Mesendoderm (in vitro differentiated cells): ENCODE measurements around the gene PAX6.

ENCODE experiments used
- DNase-seq: peaks from one replicate; pipeline ENCODE4 v3.0.0; 2013
- H2AK5ac ChIP-seq: 2 replicates; pipeline ENCODE4 v1.6.1; 2013; ENCODE audit warnings: low read length, inconsistent platforms
- H2BK120ac ChIP-seq: 2 replicates; pipeline ENCODE4 v1.6.1; 2013; ENCODE audit warnings: low read depth, mild to moderate bottlenecking, low read length, moderate library complexity, mixed read lengths
- H2BK15ac ChIP-seq: replicated peaks from 2 replicates; pipeline ENCODE4 v1.6.1; 2013; ENCODE audit warnings: low read depth, mild to moderate bottlenecking, moderate library complexity
- H2BK5ac ChIP-seq: 2 replicates; pipeline ENCODE4 v1.6.1; 2013; ENCODE audit warnings: low read length, inconsistent platforms
- H3K18ac ChIP-seq: 2 replicates; pipeline ENCODE4 v1.6.1; 2013; ENCODE audit warnings: mild to moderate bottlenecking, low read length, mixed read lengths
- H3K23ac ChIP-seq: one replicate; pipeline ENCODE4 v1.6.1; 2013; ENCODE audit warnings: low read length
- H3K27ac ChIP-seq: 2 replicates; pipeline ENCODE4 v1.5.1; 2013; ENCODE audit warnings: low read depth, mild to moderate bottlenecking, inconsistent platforms, low read length, moderate library complexity
- H3K27me3 ChIP-seq: 2 replicates; pipeline ENCODE4 v1.6.1; 2013; ENCODE audit warnings: low read length, control low read depth, mild to moderate bottlenecking, inconsistent platforms; ENCODE audit not compliant: insufficient read depth, poor library complexity
- H3K36me3 ChIP-seq: 2 replicates; pipeline ENCODE4 v1.6.1; 2013; ENCODE audit warnings: low read length, inconsistent platforms; ENCODE audit not compliant: control insufficient read depth, insufficient read depth
- H3K4ac ChIP-seq: one replicate; pipeline ENCODE4 v1.6.1; 2013; ENCODE audit warnings: low read depth, mild to moderate bottlenecking, low read length, moderate library complexity
- H3K4me1 ChIP-seq: 2 replicates; pipeline ENCODE4 v1.6.1; 2013; ENCODE audit warnings: low read depth, low read length, inconsistent platforms; ENCODE audit not compliant: control insufficient read depth
- H3K4me2 ChIP-seq: 2 replicates; pipeline ENCODE4 v1.6.1; 2013; ENCODE audit warnings: low read length
- H3K4me3 ChIP-seq: 2 replicates; pipeline ENCODE4 v1.5.1; 2013; ENCODE audit warnings: mild to moderate bottlenecking, low read length
- H3K56ac ChIP-seq: one replicate; pipeline ENCODE4 v1.6.1; 2013; ENCODE audit warnings: low read length
- H3K79me1 ChIP-seq: 2 replicates; pipeline ENCODE4 v1.6.1; 2013; ENCODE audit warnings: low read length, inconsistent platforms
- H3K79me2 ChIP-seq: 2 replicates; pipeline ENCODE4 v1.6.1; 2013; ENCODE audit warnings: mild to moderate bottlenecking, low read length; ENCODE audit not compliant: control insufficient read depth, insufficient read depth
- H3K9ac ChIP-seq: 2 replicates; pipeline ENCODE4 v1.6.1; 2013; ENCODE audit warnings: low read length, inconsistent platforms
- H4K5ac ChIP-seq: one replicate; pipeline ENCODE4 v1.6.1; 2013; ENCODE audit warnings: low read length
- H4K8ac ChIP-seq: one replicate; pipeline ENCODE4 v1.6.1; 2013; ENCODE audit warnings: low read depth, mild to moderate bottlenecking, control low read depth, low read length, moderate library complexity
- WGBS: extraction: QIAGEN DNeasy Blood & Tissue Kit; methylation state at CpG from one replicate; pipeline ENCODE4 v1.1.7; 2013; ENCODE audit warnings: low lambda C conversion rate, missing lambda C conversion rate; ENCODE audit not compliant: insufficient coverage; ENCODE audit errors: extremely low coverage; 5-methylcytosine and 5-hydroxymethylcytosine counted together

PAX6 gene

GRCh38 chr11:31792456-31792855, 18.7 kb downstream of the PAX6 start:
- Histone ChIP-seq H4K8ac (no peak overlapping the region), H3K4ac (no peak overlapping the region), H3K9ac (no peak overlapping the region), H4K5ac (no peak overlapping the region), H3K4me2 (no peak overlapping the region), H3K18ac (no peak overlapping the region), H2BK5ac (no peak overlapping the region), H3K79me1 (no peaks in the 10 kb centered on the region), H3K4me1 (no peaks in the 10 kb centered on the region), H3K56ac (no peak overlapping the region), H2BK120ac (no peak overlapping the region), H3K27me3 (peaks cover 23% of the 10 kb centered on the region), H3K23ac (no peak overlapping the region), H2AK5ac (no peak overlapping the region), H3K4me3 (no peak overlapping the region), H3K36me3 (no peaks in the 10 kb centered on the region), H2BK15ac (no peak overlapping the region), H3K79me2 (no peaks in the 10 kb centered on the region), H3K27ac (no peak overlapping the region)
- WGBS = no CpG with 5 or more reads among the region's 2 CpGs
- no peak for DNase-seq

- Histone ChIP-seq H3K4me1 (no peaks in the 10 kb centered on the region), H2BK120ac (no peak overlapping the region), H4K5ac (no peak overlapping the region), H2BK5ac (no peak overlapping the region), H3K79me2 (no peaks in the 10 kb centered on the region), H3K27me3 (peaks cover 18% of the 10 kb centered on the region), H3K9ac (no peak overlapping the region), H3K4me2 (no peak overlapping the region), H3K23ac (no peak overlapping the region), H3K4ac (no peak overlapping the region), H3K27ac (no peak overlapping the region), H2BK15ac (no peak overlapping the region), H3K4me3 (no peak overlapping the region), H3K18ac (no peak overlapping the region), H3K36me3 (no peaks in the 10 kb centered on the region), H2AK5ac (no peak overlapping the region), H3K79me1 (no peaks in the 10 kb centered on the region), H4K8ac (no peak overlapping the region), H3K56ac (no peak overlapping the region)
- no peak for DNase-seq
- WGBS = no CpG with 5 or more reads among the region's 2 CpGs
Observed at GRCh38 chr11:31792036-31792435, 19.1 kb downstream of the PAX6 start.

GRCh38 chr11:31790649-31791048, 20.5 kb downstream of the PAX6 start:
- Histone ChIP-seq H3K79me1 (no peaks in the 10 kb centered on the region), H3K4me1 (no peaks in the 10 kb centered on the region), H4K8ac (no peak overlapping the region), H2BK15ac (no peak overlapping the region), H3K79me2 (no peaks in the 10 kb centered on the region), H2BK120ac (no peak overlapping the region), H3K9ac (no peak overlapping the region), H3K23ac (no peak overlapping the region), H4K5ac (no peak overlapping the region), H2AK5ac (no peak overlapping the region), H3K18ac (no peak overlapping the region), H3K56ac (no peak overlapping the region), H3K27me3 (peaks cover 5% of the 10 kb centered on the region), H3K36me3 (no peaks in the 10 kb centered on the region), H2BK5ac (no peak overlapping the region), H3K4me2 (no peak overlapping the region), H3K4ac (no peak overlapping the region), H3K4me3 (no peak overlapping the region), H3K27ac (no peak overlapping the region)
- DNase-seq = no peak
- no CpG with 5 or more reads among the region's 7 CpGs for WGBS

GRCh38 chr11:31788085-31788484, 23.0 kb downstream of the PAX6 start:
- H4K8ac ChIP-seq = no peak overlapping the region
- H2AK5ac ChIP-seq = no peak overlapping the region
- no peak overlapping the region for H3K56ac ChIP-seq
- WGBS = no CpG with 5 or more reads among the region's 3 CpGs
- H3K18ac ChIP-seq = no peak overlapping the region
- H2BK5ac ChIP-seq = no peak overlapping the region
- H3K36me3 ChIP-seq = no peaks in the 10 kb centered on the region
- H3K4me2 ChIP-seq = no peak overlapping the region
- H4K5ac ChIP-seq = no peak overlapping the region
- DNase-seq = no peak
- H3K27ac ChIP-seq = no peak overlapping the region
- H2BK120ac ChIP-seq = no peak overlapping the region
- no peaks in the 10 kb centered on the region for H3K79me2 ChIP-seq
- no peak overlapping the region for H2BK15ac ChIP-seq
- no peaks in the 10 kb centered on the region for H3K79me1 ChIP-seq
- no peak overlapping the region for H3K4ac ChIP-seq
- no peaks in the 10 kb centered on the region for H3K27me3 ChIP-seq
- no peaks in the 10 kb centered on the region for H3K4me1 ChIP-seq
- no peak overlapping the region for H3K9ac ChIP-seq
- no peak overlapping the region for H3K4me3 ChIP-seq
- H3K23ac ChIP-seq = no peak overlapping the region

- Histone ChIP-seq H3K79me2 (no peaks in the 10 kb centered on the region), H3K4me3 (no peak overlapping the region), H3K18ac (no peak overlapping the region), H2BK15ac (no peak overlapping the region), H2BK120ac (no peak overlapping the region), H3K79me1 (no peaks in the 10 kb centered on the region), H2BK5ac (no peak overlapping the region), H3K27ac (no peak overlapping the region), H3K4me1 (no peaks in the 10 kb centered on the region), H3K4ac (no peak overlapping the region), H3K23ac (no peak overlapping the region), H3K56ac (no peak overlapping the region), H3K36me3 (no peaks in the 10 kb centered on the region), H3K27me3 (no peaks in the 10 kb centered on the region), H4K5ac (no peak overlapping the region), H2AK5ac (no peak overlapping the region), H4K8ac (no peak overlapping the region), H3K4me2 (no peak overlapping the region), H3K9ac (no peak overlapping the region)
- DNase-seq = no peak
- WGBS = no CpG with 5 or more reads among the region's 16 CpGs
Observed at GRCh38 chr11:31786996-31787685, 24.0 kb downstream of the PAX6 start.

GRCh38 chr11:31784611-31785010, 26.5 kb downstream of the PAX6 start:
- WGBS = no CpG with 5 or more reads among the region's 2 CpGs

More at GRCh38 chr11:31784611-31785010, 26.5 kb downstream of the PAX6 start:
- no peak for DNase-seq
- no peaks in the 10 kb centered on the region for H3K27me3 ChIP-seq
- H3K56ac ChIP-seq = no peak overlapping the region
- no peak overlapping the region for H3K27ac ChIP-seq
- no peak overlapping the region for H2BK15ac ChIP-seq
- H3K4ac ChIP-seq = no peak overlapping the region
- no peak overlapping the region for H3K4me2 ChIP-seq
- no peaks in the 10 kb centered on the region for H3K79me2 ChIP-seq
- no peaks in the 10 kb centered on the region for H3K4me1 ChIP-seq
- no peak overlapping the region for H4K8ac ChIP-seq
- no peak overlapping the region for H3K18ac ChIP-seq
- H2BK5ac ChIP-seq = no peak overlapping the region
- H3K36me3 ChIP-seq = no peaks in the 10 kb centered on the region
- no peak overlapping the region for H3K4me3 ChIP-seq
- H2BK120ac ChIP-seq = no peak overlapping the region
- no peak overlapping the region for H4K5ac ChIP-seq
- H3K9ac ChIP-seq = no peak overlapping the region
- no peaks in the 10 kb centered on the region for H3K79me1 ChIP-seq
- H2AK5ac ChIP-seq = no peak overlapping the region
- no peak overlapping the region for H3K23ac ChIP-seq
